DMS114 treated with DMSO at 0.1 percent for 48 hours (cell line): ENCODE results near the gene IRAK2.

Experiments
- DNase-seq: peaks from one replicate; lab custom pipeline; 2025; ENCODE audit not compliant: unreplicated experiment; lab: John Stamatoyannopoulos, UW

Gene IRAK2

DNA sequence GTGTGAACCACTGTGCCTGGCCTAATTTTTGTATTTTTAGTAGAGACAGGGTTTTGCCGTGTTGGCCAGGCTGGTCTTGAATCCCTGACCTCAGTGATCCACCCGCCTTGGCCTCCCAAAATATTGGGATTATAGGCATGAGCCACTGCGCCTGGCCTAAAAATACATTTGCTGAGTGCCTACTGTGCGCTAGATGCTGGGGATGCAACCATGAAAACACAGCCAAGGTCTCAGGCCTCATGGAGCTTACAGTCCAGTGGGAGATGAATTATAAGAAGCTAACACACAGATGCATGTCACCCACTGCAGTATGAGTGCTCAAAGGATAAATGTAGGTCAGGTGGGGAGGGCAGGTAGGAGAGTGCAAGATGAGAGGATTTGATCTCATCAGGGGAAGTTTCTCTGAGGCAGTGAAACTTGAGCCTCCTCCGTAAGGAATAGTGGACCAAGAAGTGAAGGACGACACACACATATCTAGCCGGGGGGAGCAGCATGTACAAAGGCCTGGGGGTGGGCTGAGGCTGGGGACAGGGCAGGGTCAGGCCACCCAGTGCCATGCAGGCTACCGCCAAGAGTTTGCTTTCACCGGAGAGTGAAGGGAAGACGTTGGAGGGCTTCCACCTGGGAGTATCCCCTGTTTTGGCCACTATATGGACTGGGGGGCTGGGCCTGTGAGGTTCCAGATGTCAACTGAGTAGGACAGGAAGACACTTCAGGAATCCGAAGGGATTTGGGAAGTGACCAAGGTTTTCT is 24.3 kb downstream of the IRAK2 start:
- no peak for DNase-seq

DNA sequence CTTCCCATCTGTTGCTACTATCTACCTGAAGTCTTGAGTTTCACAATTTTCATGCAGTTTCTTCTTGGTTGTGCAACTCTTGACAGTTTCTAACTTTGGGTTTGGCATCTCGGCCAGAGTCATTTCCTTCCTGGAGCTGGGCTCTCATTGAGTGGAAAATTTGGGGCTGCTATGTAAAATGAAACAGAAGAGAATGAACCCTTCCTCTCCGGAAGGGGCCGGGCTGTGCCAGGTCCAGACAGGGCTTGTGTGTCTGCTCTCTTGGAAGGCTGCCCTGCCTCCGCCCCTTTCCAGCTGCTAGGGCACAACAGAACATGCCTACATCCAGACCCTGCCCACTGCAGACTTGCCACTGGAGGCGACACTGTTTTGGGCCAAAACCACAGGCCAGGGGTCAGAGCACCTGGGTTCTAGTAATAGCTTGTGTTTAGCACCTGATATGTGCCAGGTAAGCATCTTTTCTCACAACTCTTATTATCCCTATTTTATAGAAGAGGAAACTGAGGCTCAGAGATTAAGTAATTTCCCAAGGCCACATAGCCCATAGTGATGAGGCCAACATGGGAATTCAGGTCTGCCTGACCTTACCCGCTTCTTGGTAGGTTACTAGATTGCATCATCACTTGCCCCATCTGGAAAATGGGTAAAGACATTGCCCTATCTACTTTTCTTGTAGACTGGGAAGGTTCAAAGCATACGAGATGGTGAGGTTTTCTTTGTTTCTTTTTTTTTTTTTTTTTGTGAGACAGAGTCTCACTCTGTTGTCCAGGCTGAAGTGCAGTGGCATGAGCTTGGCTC is 25.0 kb downstream of the IRAK2 start:
- DNase-seq, result no peak

DNA sequence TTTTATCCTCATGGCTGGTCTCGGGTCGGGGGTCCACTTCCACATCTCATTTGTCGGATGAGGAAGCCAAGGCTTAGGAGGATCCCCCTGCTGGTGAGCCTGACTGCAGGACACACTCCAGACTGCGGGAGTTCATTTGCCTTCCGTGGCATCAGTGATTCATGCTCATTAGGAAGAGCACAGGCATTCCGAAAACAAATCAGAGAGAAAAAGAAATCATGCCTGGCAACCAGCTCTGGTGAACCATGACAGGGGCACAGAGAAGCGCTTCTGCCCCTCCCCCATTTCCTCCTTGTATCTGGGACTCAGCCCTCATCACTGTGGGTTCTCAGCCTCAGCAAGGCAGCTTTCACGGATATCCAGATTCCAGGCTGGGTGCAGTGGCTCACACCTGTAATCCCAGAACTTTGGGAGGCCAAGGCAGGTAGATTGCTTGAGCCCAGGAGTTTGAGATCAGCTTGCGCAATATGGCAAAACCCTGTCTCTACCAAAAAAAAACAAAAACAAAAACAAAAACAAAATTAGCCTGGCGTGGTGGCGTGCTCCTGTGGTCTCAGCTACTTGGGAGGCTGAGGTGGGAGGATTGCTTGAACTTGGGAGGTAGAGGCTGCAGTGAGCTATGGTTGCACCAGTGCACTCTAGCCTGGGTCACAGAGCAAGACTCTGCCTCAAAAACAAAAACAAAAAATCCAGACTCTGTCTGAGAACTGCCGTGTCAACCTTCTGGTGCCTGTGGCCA is 28.4 kb downstream of the IRAK2 start:
- no peak for DNase-seq

DNA sequence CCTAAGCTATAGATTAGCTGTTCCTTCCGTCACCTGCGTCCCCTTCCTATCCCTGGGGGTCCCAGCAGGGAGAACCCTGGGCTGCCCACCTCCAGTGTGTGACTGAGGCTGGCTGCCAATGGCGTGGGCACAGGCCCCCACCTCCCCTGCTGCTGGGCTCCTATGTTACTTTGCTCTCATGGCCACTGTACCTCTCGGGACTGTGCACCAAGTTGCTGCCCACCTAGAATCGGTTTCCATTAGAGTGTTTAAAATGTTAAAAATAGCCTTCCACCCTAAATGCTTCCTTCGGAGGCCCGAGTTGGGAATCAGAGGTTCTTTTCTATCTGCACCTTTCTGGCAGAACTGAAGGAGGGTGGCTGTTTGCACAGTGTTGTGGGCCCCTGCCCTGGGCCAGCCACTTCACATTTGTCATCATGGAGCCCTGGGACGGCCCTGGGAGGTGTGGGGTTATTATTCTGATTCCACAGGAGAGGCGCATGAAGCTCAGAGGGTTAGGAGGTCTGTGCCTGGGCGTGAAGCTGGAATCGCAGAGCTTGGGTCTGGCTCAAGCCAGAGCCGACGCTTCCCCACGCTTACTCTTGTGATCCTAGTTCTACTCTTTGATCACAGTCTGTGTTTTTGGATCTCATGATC is 29.1 kb downstream of the IRAK2 start:
- DNase-seq, result no peak

DNA sequence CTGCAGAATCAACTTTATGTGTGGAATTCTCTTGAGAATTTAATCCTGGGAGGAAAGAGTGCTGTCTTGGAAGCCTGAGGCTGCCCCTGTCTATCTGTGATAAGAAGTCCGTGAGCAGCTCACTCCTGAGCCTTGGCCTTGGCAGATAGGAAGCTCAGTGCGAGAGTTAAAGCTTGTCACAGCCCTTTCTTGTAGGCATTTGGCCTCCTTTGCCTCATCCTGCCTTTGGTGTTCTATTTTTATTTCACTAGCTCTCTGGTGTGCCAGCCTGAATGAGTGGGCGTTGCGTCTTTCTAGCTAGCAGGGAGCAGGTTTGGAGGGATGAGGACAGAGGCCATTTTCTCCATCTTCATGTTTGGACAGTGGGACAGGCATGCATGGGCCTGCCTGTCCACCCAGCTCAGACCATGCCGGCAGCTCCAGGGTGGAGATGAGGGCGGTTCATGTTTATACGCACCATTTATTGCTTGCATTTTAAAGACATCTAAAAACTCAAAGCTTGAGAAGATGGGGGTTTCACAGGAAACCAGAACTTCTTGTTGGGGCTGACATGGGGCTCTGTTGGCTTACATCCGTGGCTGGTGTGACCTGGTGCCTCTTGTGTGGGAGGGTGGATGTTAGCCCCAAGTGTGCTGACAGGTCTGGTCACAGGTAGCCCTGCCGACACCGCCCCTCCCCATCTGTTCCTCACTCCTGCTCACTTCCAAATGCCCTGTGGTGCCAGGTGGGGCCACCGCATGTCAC is 29.8 kb downstream of the IRAK2 start:
- DNase-seq, result no peak

DNA sequence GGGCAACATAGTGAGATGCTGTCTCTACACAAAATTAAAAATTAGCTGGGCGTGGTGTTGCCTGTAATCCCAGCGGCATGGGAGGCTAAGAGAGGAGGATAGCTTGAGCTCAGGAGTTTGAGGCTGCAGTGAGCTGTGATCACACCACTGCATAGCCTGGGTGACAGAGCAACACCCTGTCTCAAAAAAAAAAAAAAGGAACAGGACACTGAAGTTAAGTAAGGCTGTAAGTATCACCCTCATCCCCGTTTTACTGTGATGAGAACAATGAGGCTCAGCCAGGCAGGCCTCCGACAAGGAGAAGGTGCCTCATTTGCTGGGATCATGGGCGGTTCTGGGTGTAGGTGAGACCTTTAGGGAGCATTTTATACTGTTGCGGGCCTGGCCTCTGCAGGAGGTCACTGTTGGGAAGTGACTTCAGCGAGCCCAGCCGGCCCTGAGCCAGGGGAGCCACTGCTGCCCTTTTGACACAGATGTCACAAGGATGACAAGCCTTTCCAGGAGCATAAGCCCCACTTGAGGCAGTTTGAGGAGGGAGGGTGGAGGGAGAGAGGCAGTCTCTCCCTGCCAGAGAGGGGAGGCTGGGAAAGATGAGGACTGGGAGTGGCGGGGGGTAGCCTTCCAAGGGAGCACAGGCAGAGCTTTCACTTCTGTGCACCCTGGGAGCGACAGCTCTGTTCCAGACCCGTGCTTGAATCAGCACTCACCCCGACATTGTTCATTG is 30.8 kb downstream of the IRAK2 start:
- no peak for DNase-seq

DNA sequence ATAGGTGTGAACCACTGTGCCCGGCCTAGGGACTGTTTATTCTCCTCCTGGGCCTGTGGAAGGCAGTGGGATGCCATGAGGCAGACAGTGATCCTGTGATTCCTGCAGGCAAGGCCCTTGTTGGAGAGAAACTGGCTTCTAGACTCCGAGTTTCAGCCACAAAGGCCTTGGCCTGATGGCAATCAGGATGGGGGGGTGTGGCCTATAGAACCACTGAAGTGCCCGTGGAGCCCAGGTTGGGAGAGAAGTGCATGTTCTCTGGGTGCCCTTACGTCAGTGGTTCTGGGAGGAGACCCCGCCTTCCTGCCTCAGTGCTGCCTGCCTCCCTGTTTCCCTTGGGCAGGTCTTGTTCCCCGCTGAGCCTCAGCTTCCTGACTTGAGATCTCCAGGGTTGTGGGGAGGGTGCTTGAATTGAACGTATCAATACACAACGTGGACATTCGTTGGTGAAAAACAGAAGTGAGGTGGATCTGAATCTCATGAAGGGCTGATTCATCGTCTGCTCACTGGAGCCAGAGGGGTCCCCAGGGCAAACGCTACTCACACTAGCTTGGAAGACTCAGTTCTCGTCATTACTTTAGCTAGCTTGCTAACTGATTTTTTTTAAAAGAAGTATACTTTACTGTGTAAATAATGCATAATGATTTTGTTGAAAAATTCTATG is 31.8 kb downstream of the IRAK2 start:
- no peak for DNase-seq

DNA sequence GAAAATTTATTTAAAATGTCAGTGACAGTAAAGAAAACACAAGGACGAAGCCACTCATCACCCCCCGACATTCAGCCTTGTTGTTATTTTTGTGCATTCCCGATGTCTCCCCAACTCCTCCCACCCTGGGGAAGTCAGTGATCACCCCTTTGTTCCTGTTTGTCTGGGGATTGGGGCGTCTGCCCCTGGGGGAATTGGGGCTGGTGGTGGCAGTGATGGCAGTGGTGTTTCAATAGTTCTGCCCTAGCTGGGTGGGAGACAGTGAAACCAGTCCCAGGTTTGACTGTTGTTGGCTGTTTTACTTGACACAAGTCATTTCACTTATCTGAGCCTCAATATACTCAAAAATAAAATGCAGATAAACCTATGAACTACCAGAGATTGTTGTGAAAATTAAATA is 33.5 kb downstream of the IRAK2 start:
- no peak for DNase-seq

DNA sequence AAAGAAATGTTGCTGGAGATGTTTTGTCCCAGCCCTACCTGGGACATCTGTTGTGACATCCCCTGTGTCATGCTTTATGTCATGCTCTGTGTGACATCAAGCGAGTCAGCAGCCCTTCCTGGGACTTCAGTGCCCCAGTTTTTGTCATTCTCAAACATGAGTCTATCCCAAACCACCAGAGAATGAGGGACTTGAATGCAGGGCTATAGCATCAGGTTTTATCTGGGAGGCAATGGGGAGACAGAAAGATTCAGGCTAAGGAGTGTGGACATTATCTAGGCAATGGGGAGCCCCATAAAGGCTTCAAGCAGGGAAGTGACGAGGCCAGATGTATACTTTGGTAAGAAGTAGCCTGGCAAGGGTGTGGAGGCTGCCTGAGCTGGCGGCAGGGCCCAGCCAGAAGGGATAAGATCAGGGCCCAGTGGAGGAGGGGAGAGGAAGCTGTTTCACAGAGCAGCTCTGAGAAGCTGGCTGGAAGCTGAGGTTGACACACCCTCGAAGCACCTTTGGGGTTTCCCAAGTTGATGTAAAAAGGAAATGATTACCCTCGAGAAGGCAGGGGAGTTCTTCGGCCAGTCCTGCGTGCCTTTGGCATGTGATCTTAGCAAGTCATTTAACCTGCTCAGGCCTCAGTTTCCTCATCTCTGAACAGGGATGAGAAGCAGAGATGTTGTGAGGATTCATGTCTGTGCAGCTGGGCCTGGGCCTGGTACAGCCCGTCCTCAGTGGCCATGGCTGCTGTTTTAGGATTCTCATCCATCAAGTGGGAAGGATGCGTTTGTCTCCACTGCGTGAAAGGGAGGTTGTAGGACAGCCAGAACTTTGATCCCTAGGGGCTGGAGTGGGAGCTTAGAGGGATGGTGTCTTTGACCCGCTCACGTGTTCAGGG is 34.3 kb downstream of the IRAK2 start:
- no peak for DNase-seq

DNA sequence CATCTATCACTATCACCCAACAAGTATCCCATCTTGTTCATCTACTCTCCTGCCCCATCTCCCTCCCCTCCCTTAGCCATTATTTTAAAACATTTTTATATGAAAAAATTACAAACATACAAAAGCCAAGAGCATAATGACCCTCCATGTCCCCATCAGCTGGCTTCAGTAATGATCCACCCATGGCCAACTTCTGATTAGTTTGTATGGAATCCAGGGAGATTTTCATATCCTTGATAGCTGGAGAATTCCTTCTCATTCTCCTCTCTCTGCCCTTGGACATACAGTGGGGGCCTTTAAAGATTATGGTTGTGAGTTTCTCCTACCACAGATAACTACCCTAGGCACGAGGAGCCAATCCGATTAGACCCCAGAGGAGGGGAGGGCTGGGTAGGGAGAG is 40.2 kb downstream of the IRAK2 start:
- DNase-seq, result no peak

DNA sequence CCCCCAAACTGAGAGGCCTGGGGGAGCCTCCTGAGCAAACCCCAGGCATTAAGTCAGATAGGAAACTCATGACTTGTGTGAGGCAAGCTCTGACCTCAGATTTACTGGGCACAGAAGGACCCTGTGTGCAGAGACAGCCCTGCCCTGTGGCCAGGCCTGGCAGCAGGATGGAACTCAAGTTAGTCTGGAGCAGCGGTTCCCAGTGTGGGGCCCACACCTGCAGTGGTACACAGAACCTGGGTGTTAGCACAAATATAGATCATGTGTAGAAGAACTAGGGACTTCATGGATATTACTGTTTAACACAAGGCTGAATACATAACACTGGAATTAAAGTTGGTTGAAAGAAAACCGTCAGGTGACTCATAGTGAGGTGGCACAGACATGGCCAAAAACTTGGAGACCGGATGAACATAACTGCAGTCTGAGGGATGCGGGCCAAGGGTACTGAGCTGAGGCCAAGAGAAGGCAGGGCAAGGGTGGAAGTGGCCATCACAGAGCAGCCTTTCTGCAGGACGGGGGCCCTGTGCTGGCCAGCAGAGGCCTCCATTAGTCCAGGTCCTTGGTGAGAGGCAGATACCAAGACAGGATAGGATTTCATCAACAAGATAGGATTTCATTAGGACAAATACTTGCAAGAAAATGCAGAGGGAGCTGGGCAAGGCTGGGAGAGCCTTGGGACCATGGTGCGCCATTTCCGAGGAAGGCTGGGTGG is 40.9 kb downstream of the IRAK2 start:
- DNase-seq, result no peak

DNA sequence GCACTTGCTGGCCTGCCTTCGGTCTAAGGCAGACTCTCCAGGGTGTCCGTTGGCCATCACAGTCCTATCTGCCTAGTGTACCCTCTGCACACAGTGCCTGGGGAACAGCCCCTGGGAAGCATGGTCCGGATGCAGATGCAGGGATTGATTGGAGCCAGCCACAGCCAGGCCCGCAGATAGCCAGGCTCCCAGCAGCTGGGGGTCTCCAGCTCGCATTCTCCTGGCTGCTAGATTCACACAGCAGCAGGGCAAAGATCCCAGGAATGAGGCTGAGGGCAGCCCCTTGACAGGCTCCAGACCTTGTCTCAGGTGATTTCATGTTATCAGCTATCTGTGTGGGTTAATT is 41.4 kb downstream of the IRAK2 start:
- no peak for DNase-seq

DNA sequence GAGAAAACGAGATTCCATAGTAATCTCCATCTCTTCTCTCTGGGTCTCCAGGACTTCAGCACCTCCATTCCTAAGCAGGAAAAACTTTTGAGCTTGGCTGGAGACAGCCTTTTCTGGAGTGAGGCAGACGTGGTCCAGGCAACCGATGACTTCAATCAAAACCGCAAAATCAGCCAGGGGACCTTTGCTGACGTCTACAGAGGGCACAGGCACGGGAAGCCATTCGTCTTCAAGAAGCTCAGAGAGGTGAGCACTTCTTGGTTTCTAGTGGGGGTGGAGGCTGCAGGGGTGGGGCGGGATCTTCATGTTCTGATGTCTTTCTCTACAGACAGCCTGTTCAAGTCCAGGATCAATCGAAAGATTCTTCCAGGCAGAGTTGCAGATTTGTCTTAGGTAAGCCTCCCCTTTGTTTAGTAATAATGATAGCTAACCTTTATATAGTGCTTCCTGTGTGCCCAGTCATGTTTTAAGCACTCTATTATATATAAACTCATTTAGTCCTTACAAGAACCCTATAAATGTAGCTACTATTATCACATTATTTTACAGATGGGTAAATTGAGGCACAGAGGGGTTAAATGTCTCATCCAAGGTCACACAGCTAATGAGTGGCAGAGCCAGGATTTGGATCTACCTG is 48.6 kb downstream of the IRAK2 start:
- DNase-seq, result no peak

DNA sequence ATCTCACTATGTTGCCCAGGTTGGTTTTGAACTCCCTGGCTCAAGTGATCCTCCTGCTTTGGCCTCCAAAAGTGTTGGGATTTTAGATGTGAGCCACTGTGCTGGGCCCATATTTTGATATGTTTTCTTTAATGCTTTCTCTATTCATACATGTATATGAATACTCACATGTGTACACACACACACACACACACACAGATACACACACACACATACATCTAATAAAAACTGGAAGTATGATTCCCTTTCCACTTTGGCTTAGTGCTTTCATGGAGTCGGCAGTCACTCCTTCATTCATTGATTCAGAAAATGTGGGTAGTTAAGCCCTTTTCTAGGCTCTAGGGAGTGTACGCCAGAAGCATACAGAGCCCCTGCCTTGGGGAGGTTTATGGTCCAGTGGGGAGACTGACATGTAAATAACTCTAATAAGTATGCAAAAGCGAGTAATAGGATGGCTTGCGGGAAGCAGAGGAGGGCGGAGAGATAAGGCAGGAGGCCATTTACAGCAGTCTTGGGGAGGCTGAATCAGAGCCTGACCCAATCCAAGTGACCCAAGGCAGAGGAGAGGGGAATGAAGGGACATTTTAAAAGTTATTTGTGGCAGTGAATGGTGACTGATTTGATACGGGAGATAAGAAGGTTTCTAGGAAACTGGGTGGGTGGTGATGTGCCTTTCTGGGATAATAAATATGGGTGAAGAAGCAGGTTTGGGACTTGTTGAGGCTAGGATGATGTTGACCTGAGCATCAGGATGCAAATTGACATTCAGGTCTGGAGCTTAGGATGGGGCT is 51.1 kb downstream of the IRAK2 start:
- no peak for DNase-seq

DNA sequence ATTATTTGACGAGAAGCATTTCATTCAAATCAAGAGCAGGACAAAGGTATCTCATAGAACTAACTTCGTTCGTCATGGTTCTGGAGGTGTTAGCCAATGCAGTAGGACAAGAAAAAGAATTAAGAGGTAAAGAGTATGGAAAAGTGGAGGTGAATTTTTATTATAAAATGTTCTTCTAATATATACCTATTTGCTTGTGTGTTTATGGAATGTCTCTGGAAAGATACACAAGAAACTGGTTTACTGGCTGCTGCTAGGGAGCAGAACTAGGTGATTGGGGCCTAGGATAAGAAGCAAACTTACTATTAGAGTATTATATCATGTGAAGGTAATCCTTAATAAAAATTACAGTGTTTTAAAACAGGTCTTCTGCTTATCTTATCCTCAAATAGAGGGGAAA is 52.6 kb downstream of the IRAK2 start:
- no peak for DNase-seq

DNA sequence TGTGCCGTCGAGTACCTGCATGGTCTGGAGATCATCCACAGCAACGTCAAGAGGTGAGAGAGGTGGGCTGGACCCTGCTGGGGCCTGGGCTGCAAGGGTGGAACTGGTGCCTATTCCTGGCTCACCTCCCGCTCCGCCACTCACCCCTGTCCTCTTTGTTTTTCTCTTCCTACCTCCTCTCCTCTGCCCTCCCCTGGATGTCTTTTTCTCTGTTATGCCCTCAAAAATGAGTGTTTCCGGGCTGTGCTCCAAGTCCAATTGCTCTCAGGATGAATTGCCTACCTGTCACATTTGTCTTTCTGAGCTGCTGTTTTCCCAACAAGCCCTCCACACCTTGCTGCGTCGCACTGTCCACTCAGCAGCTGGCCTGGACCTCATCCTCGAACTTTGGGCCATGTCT is 55.0 kb downstream of the IRAK2 start:
- DNase-seq, result no peak
